ENCODE data around the gene RELB.
A peak's percentile ranks its signal among the peaks of the same experiment; 100 is the strongest.

Gene RELB

DNA sequence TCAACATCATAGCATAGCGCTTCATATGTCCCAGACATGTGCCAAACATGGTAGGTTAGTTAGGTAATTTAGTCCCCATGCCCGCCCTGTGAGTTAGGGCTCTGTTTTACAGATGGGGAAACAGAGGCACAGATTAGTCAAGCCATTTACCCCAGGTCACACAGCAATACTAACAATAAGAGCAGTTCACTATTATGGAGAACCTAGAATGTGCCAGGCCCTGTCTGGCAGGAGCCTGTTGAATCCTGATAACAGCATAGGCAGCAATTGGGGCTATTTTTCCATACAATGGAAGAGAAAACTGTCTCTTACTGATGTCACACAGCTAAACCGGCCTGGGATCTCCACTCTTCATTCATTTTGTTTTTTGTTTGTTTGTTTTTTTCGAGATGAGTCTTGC is 85.2 kb downstream of the RELB start:
- DNase-seq (no peak), ATAC-seq (replicated peaks) (no peak)
- peaks cover 2 to 3% of the 10 kb centered on the region in 2 donors for H3K9me3 Mint-ChIP-seq
- H3K4me1 Mint-ChIP-seq = peaks cover 28 to 35% of the 10 kb centered on the region in 2 donors
- H3K36me3 Mint-ChIP-seq = peaks cover 34 to 61% of the 10 kb centered on the region in 2 donors
- no peak overlapping the region for H3K4me3 Mint-ChIP-seq
- no peaks in the 10 kb centered on the region for H3K27me3 Mint-ChIP-seq
- no peak overlapping the region for H3K27ac Mint-ChIP-seq

DNA sequence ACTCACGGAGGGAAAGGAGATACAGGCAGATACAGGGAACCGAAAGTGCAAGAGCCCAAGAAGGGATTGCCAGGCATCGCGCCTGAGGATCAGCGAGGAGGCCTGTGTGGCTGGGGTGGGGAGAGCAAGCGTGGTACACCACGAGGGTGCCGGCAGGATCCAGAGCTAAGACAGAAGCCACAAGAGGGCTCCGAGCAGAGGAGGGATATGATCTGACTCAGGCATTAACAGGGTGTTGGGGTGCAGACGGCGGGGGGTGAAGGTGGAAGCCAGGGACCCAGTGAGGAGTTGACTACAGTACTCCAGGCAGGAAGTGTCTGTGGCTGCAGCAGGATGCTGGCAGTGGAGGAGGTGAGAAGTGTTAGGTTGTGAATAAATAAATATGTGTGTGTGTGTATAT is 86.3 kb downstream of the RELB start:
- ATAC-seq (replicated peaks) = no peak
- H3K4me1 Mint-ChIP-seq = peaks cover 21 to 33% of the 10 kb centered on the region in 2 donors
- peak overlapping the region; percentile 47 to 49 for H3K4me3 Mint-ChIP-seq
- DNase-seq = no peak
- peaks cover 25 to 52% of the 10 kb centered on the region in 2 donors for H3K36me3 Mint-ChIP-seq
- peaks cover 2 to 4% of the 10 kb centered on the region in 2 donors for H3K9me3 Mint-ChIP-seq
- H3K27me3 Mint-ChIP-seq = no peaks in the 10 kb centered on the region
- H3K27ac Mint-ChIP-seq = peak overlapping the region; percentile 67

All from stimulated activated naive B cell treated with anti-CD40 and anti-IgM and Interleukin-4, amounts not matched to agents 10 μg/mL and 1 μg/mL and 100 μg/mL, for 72 hours (primary cell).